Measurements from ENCODE around the gene HBD.
"Not testable (repeated sequence)": the region's sequence is repeated elsewhere in the genome, so short reads cannot be mapped to it uniquely, and the experiment has no call there.

The HBD gene

GRCh38 chr11:5252192-5252918 lies 18.1 kb upstream of the HBD start:
- no peak for DNase-seq

- DNase-seq = no peak
Observed at GRCh38 chr11:5251746-5252145, 17.5 kb upstream of the HBD start.

GRCh38 chr11:5250543-5251204 lies 16.4 kb upstream of the HBD start:
- DNase-seq = no peak

DNA sequence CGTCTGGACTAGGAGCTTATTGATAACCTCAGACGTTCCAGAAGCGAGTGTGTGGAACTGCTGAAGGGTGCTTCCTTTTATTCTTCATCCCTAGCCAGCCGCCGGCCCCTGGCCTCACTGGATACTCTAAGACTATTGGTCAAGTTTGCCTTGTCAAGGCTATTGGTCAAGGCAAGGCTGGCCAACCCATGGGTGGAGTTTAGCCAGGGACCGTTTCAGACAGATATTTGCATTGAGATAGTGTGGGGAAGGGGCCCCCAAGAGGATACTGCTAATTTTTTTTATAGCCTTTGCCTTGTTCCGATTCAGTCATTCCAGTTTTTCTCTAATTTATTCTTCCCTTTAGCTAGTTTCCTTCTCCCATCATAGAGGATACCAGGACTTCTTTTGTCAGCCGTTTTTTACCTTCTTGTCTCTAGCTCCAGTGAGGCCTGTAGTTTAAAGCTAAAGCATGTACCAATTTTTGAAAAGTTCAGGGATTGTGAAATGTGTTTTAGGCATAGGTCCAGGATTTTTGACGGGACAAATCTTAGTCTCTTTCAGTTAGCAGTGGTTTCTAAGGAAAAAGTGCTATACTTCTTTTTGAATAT lies 15.6 kb upstream of the HBD start, which contains the start of gene HBG1:
Gene HBG1 (minus strand): TSS at position 51 of the 590 bp plus-strand sequence. CDS start 53 bp downstream, outside the sequence.
- DNase-seq = not testable (repeated sequence)

GRCh38 chr11:5248498-5248897 lies 14.2 kb upstream of the HBD start:
- DNase-seq = not testable (repeated sequence)

DNA sequence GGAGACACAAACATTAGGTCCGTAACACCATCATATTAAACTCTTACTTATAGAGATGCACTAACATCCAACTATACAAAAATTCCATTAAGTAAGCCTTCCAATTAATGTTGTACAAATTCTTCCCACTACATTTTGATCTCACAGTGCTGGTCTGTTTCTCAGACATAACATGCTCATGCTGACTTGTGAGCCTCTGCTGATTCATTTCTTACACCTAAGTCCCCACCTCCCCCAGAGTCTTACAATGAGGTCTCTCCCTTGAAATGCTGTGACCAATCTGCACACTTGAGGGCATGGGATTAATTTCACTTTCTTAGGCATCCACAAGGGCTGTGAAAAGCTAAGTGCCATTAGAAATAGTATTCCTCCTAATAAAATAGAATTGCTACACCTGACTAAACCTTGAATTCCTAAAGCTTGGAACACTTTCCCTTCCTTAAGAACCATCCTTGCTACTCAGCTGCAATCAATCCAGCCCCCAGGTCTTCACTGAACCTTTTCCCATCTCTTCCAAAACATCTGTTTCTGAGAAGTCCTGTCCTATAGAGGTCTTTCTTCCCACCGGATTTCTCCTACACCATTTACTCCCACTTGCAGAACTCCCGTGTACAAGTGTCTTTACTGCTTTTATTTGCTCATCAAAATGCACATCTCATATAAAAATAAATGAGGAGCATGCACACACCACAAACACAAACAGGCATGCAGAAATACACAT lies 13.3 kb upstream of the HBD start:
- DNase-seq = no peak

- no peak for DNase-seq
Observed at GRCh38 chr11:5246772-5247471, 12.6 kb upstream of the HBD start.

DNA sequence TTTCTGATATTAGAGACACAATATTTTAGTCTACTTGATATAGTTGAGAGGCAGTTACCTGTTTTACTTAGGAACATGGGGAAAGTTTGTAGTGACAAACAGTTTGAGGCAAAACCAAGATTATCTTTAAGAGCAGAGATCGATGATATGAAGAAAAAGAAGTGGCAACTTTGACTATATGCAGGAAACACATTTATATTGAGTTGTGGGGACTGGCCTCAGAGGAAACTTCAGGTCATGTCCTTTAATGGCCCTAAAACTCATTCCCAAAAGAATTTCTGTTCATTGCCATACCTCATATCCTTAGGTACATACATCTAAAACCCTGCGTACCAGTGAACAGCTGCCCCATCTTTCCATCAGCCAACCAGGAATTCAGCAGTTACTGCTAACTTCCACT lies 10.9 kb upstream of the HBD start:
- DNase-seq = no peak

DNA sequence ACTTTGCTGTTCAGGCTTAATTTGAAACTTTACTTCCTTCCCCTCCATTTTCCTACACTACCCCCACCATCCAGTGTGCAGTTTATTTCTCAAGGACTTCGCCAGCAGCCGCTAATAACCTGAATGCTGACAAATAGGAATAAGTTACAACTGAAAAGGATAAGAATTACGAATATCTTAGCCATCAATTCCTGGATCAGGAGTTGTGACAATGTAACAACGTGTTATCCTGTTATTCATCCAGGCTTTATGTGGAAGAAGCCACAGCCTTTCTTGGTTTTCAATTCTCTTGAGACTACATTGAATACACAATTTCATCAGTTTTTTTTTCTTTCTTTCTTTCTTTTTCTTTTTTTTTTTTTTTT lies 9.5 kb upstream of the HBD start:
- no peak for DNase-seq

- DNase-seq = no peak
Observed at GRCh38 chr11:5242933-5243815, 8.9 kb upstream of the HBD start.

DNA sequence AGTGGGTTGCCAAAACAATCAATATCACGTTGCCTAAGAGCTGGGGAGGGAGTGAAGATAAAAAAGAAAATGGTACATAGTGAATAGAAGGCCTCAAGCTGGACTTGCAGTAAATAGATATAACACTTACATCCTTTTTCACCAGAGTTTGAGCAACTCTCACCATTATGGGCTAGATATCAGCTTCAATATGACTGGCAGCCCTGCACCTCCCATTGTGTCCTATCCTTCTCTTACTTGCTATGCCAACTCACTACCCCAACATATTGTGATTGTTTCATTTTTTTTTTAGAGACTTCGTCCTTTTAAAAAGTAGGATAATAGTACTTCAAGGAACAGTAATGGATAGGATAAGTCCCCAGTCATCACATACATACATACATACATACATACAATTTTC lies 7.9 kb upstream of the HBD start:
- DNase-seq = no peak

GRCh38 chr11:5241458-5241857 lies 7.2 kb upstream of the HBD start:
- DNase-seq = no peak

DNA sequence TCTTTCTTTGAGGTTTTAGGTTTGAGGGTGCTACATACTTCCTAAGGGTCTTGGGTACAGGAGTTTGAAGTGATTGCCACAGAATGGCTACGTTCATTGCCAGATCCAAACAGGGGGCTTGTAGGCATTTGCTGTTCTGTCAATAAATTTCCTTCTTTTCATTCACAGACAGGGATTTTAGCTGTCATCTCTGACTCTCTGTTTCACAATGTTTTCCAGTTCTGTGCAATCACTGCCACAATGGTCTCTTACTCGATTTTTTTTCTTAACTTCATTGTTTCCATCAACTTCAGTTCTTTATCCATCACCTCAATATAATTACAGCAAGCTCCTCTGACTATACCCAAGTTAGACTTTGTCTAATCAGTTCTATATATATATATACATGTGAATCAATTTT lies 6.2 kb upstream of the HBD start:
- DNase-seq = no peak

DNA sequence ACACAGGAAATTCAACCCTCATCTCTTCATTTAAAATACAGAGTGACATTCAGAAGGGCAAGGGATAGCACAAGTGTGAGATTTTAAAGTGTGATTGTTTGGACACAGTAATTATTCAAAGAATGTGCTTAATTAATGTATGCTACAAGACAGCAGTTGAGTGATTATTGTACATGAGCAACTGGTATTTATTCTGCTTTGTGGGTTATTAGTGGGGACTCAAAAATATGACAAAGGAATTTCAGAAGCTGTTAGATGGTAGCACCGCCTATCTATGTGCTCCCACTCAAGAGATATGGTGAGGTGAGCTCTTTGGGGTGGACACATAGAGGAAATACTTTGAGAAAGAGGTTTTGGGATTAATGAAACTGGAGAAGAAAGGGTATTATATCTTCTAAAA lies 5.8 kb upstream of the HBD start:
- DNase-seq = no peak

- DNase-seq = no peak
Observed at GRCh38 chr11:5239046-5239445, 4.8 kb upstream of the HBD start.

- no peak for DNase-seq
Observed at GRCh38 chr11:5238486-5238885, 4.2 kb upstream of the HBD start.

GRCh38 chr11:5237420-5237819 lies 3.1 kb upstream of the HBD start:
- DNase-seq = no peak

DNA sequence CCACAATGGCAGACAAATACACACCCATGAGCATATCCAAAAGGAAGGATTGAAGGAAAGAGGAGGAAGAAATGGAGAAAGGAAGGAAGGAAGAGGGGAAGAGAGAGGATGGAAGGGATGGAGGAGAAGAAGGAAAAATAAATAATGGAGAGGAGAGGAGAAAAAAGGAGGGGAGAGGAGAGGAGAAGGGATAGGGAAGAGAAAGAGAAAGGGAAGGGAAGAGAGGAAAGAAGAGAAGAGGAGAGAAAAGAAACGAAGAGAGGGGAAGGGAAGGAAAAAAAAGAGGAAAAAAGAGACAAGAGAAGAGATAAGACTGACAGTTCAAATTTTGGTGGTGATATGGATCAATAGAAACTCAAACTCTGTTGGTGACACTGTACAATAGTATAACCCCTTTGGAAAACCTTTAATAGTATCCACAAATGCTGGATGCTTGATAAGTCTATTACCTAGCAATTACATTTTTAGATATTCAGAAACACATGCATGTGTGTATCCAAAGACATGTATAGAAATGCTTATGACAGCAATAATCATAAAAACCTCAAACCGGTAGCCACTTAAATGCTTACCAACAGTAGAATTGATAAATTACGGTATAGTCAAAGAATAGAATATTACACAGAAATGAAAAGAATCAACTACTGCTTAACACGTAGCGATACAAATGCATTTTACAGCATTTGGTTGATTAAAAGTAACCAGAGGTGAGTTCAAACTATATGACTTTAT lies 1.2 kb upstream of the HBD start:
- no peak for DNase-seq

GRCh38 chr11:5233307-5233706 lies 976 bp downstream of the HBD start:
- DNase-seq = no peak

GRCh38 chr11:5232821-5233220 lies 1.5 kb downstream of the HBD start:
- DNase-seq = no peak

GRCh38 chr11:5232176-5232575 lies 2.1 kb downstream of the HBD start:
- no peak for DNase-seq
